MCF 10A (cell line): ENCODE data around the gene PLIN5. TPM values are rescaled to one million over a fixed set of nuclear protein-coding genes. Genes with fewer than 3 reads are reported as not detected.

Experiments
- BruUV-seq: library from RNA; stranded (reverse); fragments of 400-500 nt; replicated peaks from 2 replicates; lab custom pipeline; 2021; lab: Mats Ljungman, UMichigan
- CTCF ChIA-PET: fragments of 300-600 bp; sonication (Branson Sonifier 250); formaldehyde crosslinking; extraction: SDS; loops from one replicate; lab custom pipeline; 2021; ENCODE audit warnings: antibody characterized with exemption, inconsistent platforms; lab: Yijun Ruan, JAX
- POLR2A ChIA-PET: fragments of 300-600, 350-650 bp; sonication (Branson Sonifier 250); formaldehyde crosslinking; extraction: SDS; loops from one replicate; lab custom pipeline; 2020; ENCODE audit warnings: antibody characterized with exemption, inconsistent platforms; lab: Yijun Ruan, JAX
- DNase-seq: peaks from one replicate; pipeline ENCODE4 v3.0.0-alpha.2; 2018; ENCODE audit not compliant: unreplicated experiment
- H3K27ac Mint-ChIP-seq: one replicate; pipeline ENCODE4 v1.8.0; 2022; ENCODE audit warnings: mild to moderate bottlenecking, low read depth, mixed read lengths; ENCODE audit not compliant: unreplicated experiment
- H3K27me3 Mint-ChIP-seq: one replicate; pipeline ENCODE4 v1.8.0; 2022; ENCODE audit warnings: mixed read lengths; ENCODE audit not compliant: insufficient read depth, unreplicated experiment
- H3K36me3 Mint-ChIP-seq: one replicate; pipeline ENCODE4 v1.8.0; 2022; ENCODE audit warnings: mild to moderate bottlenecking, moderate library complexity, mixed read lengths; ENCODE audit not compliant: insufficient read depth, unreplicated experiment
- H3K4me1 Mint-ChIP-seq: one replicate; pipeline ENCODE4 v1.8.0; 2022; ENCODE audit warnings: mixed read lengths; ENCODE audit not compliant: insufficient read depth, unreplicated experiment
- H3K4me3 Mint-ChIP-seq: one replicate; pipeline ENCODE4 v1.8.0; 2022; ENCODE audit warnings: mild to moderate bottlenecking, moderate library complexity, mixed read lengths; ENCODE audit not compliant: unreplicated experiment
- H3K9me3 Mint-ChIP-seq: one replicate; pipeline ENCODE4 v1.8.0; 2022; ENCODE audit warnings: mixed read lengths; ENCODE audit not compliant: unreplicated experiment
- CTCF ChIP-seq: fragments of 200-600 bp; IDR thresholded peaks from one replicate; pipeline ENCODE4 v1.8.0; 2022; ENCODE audit warnings: antibody characterized with exemption, mild to moderate bottlenecking; ENCODE audit not compliant: unreplicated experiment
- intact Hi-C: fragments of 100-400 bp; cut with micrococcal nuclease; formaldehyde crosslinking; loops from 2 replicates; pipeline ENCODE4 v1.14.1; 2022
- total RNA-seq: library from RNA; stranded (reverse); gene quantifications from 2 replicates; pipeline ENCODE4 v1.2.3, GENCODE V29; 2022

Gene PLIN5
- total RNA-seq, 1 experiment from 2014 or later, result not detected

GRCh38 chr19:4538601-4538954, 3.6 kb upstream of the PLIN5 start:
- Mint-ChIP-seq H3K4me1 (no peaks in the 10 kb centered on the region), H3K9me3 (no peaks in the 10 kb centered on the region), H3K27me3 (no peaks in the 10 kb centered on the region), H3K4me3 (no peak overlapping the region), H3K36me3 (no peaks in the 10 kb centered on the region), H3K27ac (no peak overlapping the region)
- POLR2A ChIA-PET, result interaction anchor here (0.7 kb wide), 1 partner anchor 142 kb away, joined by 4 read pairs; no protein-coding TSS in a partner anchor
- DNase-seq, result no peak
- CTCF ChIA-PET, result interaction anchor here (0.6 to 3.4 kb wide), 4 partner anchors 8 to 1645 kb away, joined by 3 to 21 read pairs (median 4); no protein-coding TSS in a partner anchor
- intact Hi-C loops, result no loop called here
- no peak for TF ChIP-seq CTCF
- no TSS peak for BruUV-seq

DNA sequence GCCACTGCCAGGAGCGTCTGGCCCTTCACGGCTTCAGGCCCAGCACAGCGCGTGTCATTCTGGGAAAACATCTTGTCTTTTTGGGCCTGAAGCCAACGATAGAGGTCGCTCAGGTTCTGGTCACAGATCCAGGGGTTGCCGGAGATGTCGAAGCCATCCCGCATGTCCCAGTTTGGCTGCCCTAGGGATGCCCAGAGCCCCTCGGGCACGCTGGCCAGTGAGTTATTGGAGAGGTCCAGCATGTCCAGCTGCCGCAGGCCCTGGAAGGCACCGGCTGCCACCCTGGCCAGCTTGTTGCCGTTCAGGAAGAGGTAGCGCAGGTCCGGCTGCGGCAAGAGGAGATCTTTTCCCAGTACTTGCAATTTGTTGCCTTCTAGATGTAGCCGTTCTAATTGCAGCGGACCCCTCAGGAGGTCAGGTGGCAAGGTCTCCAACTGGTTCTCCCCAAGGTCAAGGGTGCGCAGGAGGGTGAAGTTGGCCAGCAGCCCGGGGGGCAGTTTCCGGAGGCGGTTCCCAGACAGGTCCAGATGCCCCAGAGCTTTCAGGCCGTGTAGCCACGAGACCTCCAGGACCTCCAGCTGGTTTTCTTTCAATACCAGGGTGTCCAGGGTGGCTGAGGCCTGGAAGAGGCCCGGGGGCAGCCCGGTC, 3.1 kb upstream of the PLIN5 start:
- ChIA-PET CTCF (interaction anchor here (0.5 to 1.8 kb wide), 4 partner anchors 9 to 1644 kb away, joined by 3 to 5 read pairs (median 4); no protein-coding TSS in a partner anchor), POLR2A (interaction anchor here (0.7 kb wide), 1 partner anchor 143 kb away, joined by 4 read pairs; no protein-coding TSS in a partner anchor)
- no peaks in the 10 kb centered on the region for H3K36me3 Mint-ChIP-seq
- DNase-seq, result no peak
- BruUV-seq, result no TSS peak
- H3K27ac Mint-ChIP-seq, result no peak overlapping the region
- H3K4me3 Mint-ChIP-seq, result no peak overlapping the region
- H3K9me3 Mint-ChIP-seq, result no peaks in the 10 kb centered on the region
- no peak for TF ChIP-seq CTCF
- H3K4me1 Mint-ChIP-seq, result no peaks in the 10 kb centered on the region
- intact Hi-C loops, result no loop called here
- H3K27me3 Mint-ChIP-seq, result no peaks in the 10 kb centered on the region

GRCh38 chr19:4536798-4537197, 1.8 kb upstream of the PLIN5 start:
- H3K9me3 Mint-ChIP-seq, result no peaks in the 10 kb centered on the region
- DNase-seq, result no peak
- BruUV-seq, result no TSS peak
- intact Hi-C loops, result no loop called here
- CTCF ChIA-PET, result interaction anchor here (3.8 kb wide), 1 partner anchor 12 kb away, joined by 51 read pairs; no protein-coding TSS in a partner anchor
- POLR2A ChIA-PET, result no interaction called here
- no peaks in the 10 kb centered on the region for H3K27me3 Mint-ChIP-seq
- H3K27ac Mint-ChIP-seq, result no peak overlapping the region
- TF ChIP-seq CTCF, result no peak
- no peak overlapping the region for H3K4me3 Mint-ChIP-seq
- H3K36me3 Mint-ChIP-seq, result no peaks in the 10 kb centered on the region
- no peaks in the 10 kb centered on the region for H3K4me1 Mint-ChIP-seq

DNA sequence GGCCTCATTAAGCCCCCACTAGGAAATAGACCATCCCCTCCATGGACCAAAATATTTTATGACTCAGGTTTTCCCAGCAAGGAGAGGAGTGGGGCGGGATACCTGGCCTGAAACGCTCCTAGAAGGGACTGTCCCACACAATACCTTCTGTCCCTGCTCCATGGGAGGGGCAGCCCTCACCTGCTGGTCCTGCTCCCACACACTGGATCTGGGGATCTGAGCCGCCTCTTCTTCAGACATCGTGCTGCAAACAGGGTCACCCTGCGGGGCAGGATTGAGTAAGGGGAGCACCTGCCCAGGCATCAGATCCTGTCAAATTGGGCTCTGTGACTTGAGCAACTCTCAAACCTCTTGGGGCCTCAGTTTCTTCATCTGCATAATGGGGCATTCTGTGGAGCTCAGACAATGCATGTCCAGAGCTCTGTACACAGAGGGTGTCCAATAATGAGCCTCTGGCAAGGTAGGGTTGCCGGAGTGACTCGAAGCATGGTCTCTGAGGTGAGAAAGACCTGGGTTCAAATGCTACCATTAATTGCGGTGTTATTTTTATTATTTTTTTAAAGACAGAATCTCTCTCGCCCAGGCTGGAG, 1.1 kb downstream of the PLIN5 start:
- no peaks in the 10 kb centered on the region for H3K9me3 Mint-ChIP-seq
- BruUV-seq, result no TSS peak
- CTCF ChIA-PET, result interaction anchor here (0.5 to 3.8 kb wide), 6 partner anchors 9 to 100 kb away, joined by 3 to 51 read pairs (median 3); no protein-coding TSS in a partner anchor
- no peak for DNase-seq
- H3K27ac Mint-ChIP-seq, result no peak overlapping the region
- POLR2A ChIA-PET, result interaction anchor here (0.7 to 0.9 kb wide), 2 partner anchors 12 to 1334 kb away, joined by 3 read pairs; no protein-coding TSS in a partner anchor
- no peak for TF ChIP-seq CTCF
- no peak overlapping the region for H3K4me3 Mint-ChIP-seq
- H3K36me3 Mint-ChIP-seq, result no peaks in the 10 kb centered on the region
- intact Hi-C loops, result no loop called here
- H3K27me3 Mint-ChIP-seq, result peaks cover 12% of the 10 kb centered on the region
- H3K4me1 Mint-ChIP-seq, result no peaks in the 10 kb centered on the region
